Panc1 (cell line): Measurements from ENCODE around the gene SREK1.

Source experiments
- CTCF ChIP-seq: fragments of 450-650 bp; IDR thresholded peaks from 2 replicates; pipeline ENCODE4 v1.5.1; 2017; ENCODE audit warnings: mild to moderate bottlenecking
- POLR2AphosphoS5 ChIP-seq: IDR thresholded peaks from 2 replicates; pipeline ENCODE4 v1.6.1; 2012; ENCODE audit warnings: mild to moderate bottlenecking, low read depth, low read length, moderate library complexity
- REST ChIP-seq, 2 experiments: IDR thresholded peaks; 2 replicates each; pipeline ENCODE4 v1.6.1; 2011 to 2012; ENCODE audit warnings: low read depth in 2 of 2, control low read depth in 1 of 2, low read length in 1 of 2, mild to moderate bottlenecking in 1 of 2, moderate library complexity in 1 of 2; ENCODE audit not compliant: insufficient read depth in 1 of 2
- SIN3A ChIP-seq: IDR thresholded peaks from 2 replicates; pipeline ENCODE4 v1.6.1; 2012; ENCODE audit warnings: low read depth, mild to moderate bottlenecking, low read length, moderate library complexity, borderline replicate concordance; ENCODE audit not compliant: insufficient read depth

DNA sequence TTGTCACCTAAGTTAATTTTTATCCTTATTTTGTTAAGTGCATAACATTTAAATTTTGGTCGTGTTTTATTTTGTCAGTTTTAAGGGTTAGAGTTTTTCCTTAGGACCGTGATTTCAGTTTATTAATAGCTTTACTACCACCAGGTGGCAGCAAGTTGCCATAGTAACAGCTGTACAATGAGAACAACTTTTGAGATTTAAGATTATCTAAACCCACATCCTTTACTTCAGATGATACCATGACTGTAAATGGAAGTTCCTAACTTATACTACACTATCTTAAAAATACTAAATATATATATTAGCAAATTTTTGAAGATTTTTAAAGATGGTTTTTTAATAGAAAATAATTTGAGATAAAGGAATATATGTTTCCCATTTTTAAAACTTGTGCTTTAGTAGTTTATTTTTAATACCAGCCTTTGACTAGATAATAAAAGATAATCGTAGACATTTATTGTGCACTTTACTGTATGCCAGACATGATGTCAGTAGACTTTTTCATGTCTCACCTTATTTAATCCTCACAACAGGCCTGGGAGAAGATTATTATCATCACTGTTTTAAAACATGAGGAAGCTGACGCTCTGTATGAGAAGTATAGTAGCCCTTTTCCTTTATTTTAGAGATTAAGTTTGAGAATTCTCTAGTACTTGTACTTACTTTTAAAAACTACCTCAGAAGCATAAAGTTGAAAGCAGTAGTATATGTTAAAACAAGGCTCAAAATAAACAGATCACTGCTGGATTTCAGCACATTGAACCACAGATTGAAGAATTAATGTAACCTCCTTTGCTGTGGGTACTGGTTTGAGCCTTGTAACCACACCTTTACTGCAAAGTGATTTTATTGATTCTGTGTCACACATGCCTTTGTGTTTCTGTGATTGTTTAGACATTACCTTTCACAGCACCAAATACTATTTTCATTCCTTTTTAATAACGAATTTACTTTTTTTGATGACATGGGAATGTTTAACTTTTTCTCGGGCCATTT lies 27.5 kb downstream of the SREK1 start:
- TF ChIP-seq CTCF (peak; percentile 68; the same call in 1 of the 2 replicates), POLR2AphosphoS5 (no peak), SIN3A (no peak), REST (IDR thresholded peaks at IDR 0.05; ENCODE audit: insufficient read depth in 1 of 2, low read depth in 2 of 2, low read length in 1 of 2) (no peak)
